Measurements from ENCODE around the gene CRHR1.
A peak's percentile ranks its signal among the peaks of the same experiment; 100 is the strongest.

Gene CRHR1

DNA sequence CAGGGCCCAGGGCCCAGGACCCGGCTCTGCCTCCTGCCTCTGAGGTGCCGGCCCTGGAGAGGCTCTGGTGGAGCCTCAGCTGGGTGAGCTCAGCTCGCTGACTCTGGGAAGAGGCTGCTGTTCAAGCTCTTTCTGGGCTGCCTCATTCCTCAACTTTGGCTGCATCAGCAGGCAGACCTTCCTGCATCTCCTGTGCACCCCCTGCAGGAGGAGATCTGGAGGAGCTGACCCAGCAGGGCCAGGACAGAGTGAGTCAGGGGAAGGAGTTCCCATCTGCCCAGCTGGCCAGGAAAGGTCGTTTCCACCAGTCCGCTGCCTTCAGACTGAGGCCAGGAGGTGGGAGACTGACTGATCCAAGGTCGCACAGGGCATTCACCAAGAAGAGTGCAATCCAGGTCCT, 10.7 kb downstream of the CRHR1 start:
- Histone ChIP-seq H3K4me3 (replicated peaks; ENCODE audit: low read depth, low read length) (no peak overlapping the region), H3K27me3 (replicated peaks; ENCODE audit: control insufficient read depth, insufficient read depth, low read length) (peaks cover 1% of the 10 kb centered on the region; the same call in 1 of the 2 replicates), H3K36me3 (ENCODE audit: control insufficient read depth, insufficient read depth, low read length) (no peaks in the 10 kb centered on the region)
- TF ChIP-seq, protein P1, sequence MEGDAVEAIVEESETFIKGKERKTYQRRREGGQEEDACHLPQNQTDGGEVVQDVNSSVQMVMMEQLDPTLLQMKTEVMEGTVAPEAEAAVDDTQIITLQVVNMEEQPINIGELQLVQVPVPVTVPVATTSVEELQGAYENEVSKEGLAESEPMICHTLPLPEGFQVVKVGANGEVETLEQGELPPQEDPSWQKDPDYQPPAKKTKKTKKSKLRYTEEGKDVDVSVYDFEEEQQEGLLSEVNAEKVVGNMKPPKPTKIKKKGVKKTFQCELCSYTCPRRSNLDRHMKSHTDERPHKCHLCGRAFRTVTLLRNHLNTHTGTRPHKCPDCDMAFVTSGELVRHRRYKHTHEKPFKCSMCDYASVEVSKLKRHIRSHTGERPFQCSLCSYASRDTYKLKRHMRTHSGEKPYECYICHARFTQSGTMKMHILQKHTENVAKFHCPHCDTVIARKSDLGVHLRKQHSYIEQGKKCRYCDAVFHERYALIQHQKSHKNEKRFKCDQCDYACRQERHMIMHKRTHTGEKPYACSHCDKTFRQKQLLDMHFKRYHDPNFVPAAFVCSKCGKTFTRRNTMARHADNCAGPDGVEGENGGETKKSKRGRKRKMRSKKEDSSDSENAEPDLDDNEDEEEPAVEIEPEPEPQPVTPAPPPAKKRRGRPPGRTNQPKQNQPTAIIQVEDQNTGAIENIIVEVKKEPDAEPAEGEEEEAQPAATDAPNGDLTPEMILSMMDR (IDR thresholded peaks at IDR 0.05; ENCODE audit: insufficient read depth, low read length, poor library complexity, severe bottlenecking): peak; percentile 3
- DNase-seq (ENCODE audit: extremely low read depth, insufficient read length): no peak

DNA sequence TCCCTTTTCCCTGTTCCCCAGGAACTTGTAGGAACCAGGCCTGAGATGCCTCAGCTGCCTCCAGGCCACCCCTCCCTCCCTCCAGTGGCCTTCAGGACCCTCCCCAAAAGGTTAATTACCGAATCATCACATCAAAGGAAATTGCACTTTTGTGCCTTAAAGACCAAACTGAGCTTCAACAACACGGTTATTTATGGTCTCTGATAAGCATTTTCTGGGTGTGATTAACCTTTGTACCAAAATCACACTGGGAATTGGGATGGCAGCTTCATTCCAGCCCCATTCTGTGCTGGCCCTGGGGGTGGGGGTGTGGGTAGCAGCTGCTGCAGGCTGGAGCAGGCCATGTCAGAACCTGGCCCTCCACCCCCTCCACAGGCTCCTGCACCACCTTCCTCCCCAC, 16.7 kb downstream of the CRHR1 start:
- TF ChIP-seq, protein P1 (IDR thresholded peaks at IDR 0.05; ENCODE audit: insufficient read depth, low read length, poor library complexity, severe bottlenecking): no peak
- Histone ChIP-seq H3K4me3 (replicated peaks; ENCODE audit: low read depth, low read length) (no peak overlapping the region), H3K27me3 (replicated peaks; ENCODE audit: control insufficient read depth, insufficient read depth, low read length) (no peaks in the 10 kb centered on the region; the same call in 1 of the 2 replicates), H3K36me3 (ENCODE audit: control insufficient read depth, insufficient read depth, low read length) (no peaks in the 10 kb centered on the region)
- no peak for DNase-seq (ENCODE audit: extremely low read depth, insufficient read length)

GRCh38 chr17:45801421-45801820, 17.3 kb downstream of the CRHR1 start:
- Histone ChIP-seq H3K27me3 (replicated peaks; ENCODE audit: control insufficient read depth, insufficient read depth, low read length) (no peaks in the 10 kb centered on the region; the same call in 1 of the 2 replicates), H3K4me3 (replicated peaks; ENCODE audit: low read depth, low read length) (no peak overlapping the region), H3K36me3 (ENCODE audit: control insufficient read depth, insufficient read depth, low read length) (no peaks in the 10 kb centered on the region)
- TF ChIP-seq, protein P1 (IDR thresholded peaks at IDR 0.05; ENCODE audit: insufficient read depth, low read length, poor library complexity, severe bottlenecking): no peak
- DNase-seq (ENCODE audit: extremely low read depth, insufficient read length): no peak

- Histone ChIP-seq H3K4me3 (replicated peaks; ENCODE audit: low read depth, low read length) (no peak overlapping the region), H3K27me3 (replicated peaks; ENCODE audit: control insufficient read depth, insufficient read depth, low read length) (no peaks in the 10 kb centered on the region), H3K36me3 (ENCODE audit: control insufficient read depth, insufficient read depth, low read length) (no peaks in the 10 kb centered on the region)
- TF ChIP-seq, protein P1 (IDR thresholded peaks at IDR 0.05; ENCODE audit: insufficient read depth, low read length, poor library complexity, severe bottlenecking): no peak
- no peak for DNase-seq (ENCODE audit: extremely low read depth, insufficient read length)
These were observed 24.7 kb downstream of the CRHR1 start for GRCh38 chr17:45808845-45809244.

GRCh38 chr17:45809499-45809898, 25.4 kb downstream of the CRHR1 start:
- no peaks in the 10 kb centered on the region for H3K36me3 ChIP-seq (ENCODE audit: control insufficient read depth, insufficient read depth, low read length)
- DNase-seq (ENCODE audit: extremely low read depth, insufficient read length): no peak
- H3K27me3 ChIP-seq (replicated peaks; ENCODE audit: control insufficient read depth, insufficient read depth, low read length): no peaks in the 10 kb centered on the region
- H3K4me3 ChIP-seq (replicated peaks; ENCODE audit: low read depth, low read length): no peak overlapping the region
- TF ChIP-seq, protein P1 (IDR thresholded peaks at IDR 0.05; ENCODE audit: insufficient read depth, low read length, poor library complexity, severe bottlenecking): no peak

DNA sequence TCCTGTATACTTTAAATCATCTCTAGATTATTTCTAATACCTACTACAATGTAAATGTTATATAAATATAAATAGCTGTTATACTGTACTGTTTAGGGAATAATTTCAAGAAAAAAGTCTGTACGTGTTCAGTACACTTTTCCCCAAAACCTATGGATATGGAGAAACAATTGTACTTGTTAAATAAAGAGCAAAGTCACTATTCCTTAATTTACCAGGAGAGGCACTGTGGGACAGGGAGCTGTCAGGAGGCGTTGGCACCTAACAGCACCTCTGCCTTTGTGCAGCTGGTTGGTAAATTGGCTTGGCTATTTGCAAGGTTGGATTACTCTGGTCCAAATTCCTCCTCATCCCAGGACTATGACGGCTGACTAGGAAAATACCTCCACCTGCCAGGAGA, 28.0 kb downstream of the CRHR1 start:
- no peak for DNase-seq (ENCODE audit: extremely low read depth, insufficient read length)
- H3K36me3 ChIP-seq (ENCODE audit: control insufficient read depth, insufficient read depth, low read length): no peaks in the 10 kb centered on the region
- TF ChIP-seq, protein P1 (IDR thresholded peaks at IDR 0.05; ENCODE audit: insufficient read depth, low read length, poor library complexity, severe bottlenecking): no peak
- H3K27me3 ChIP-seq (replicated peaks; ENCODE audit: control insufficient read depth, insufficient read depth, low read length): no peaks in the 10 kb centered on the region; the same call in 1 of the 2 replicates
- no peak overlapping the region for H3K4me3 ChIP-seq (replicated peaks; ENCODE audit: low read depth, low read length)

All from GM06990 (cell line).